Activated CD8-positive, alpha-beta memory T cell treated with anti-CD3 and anti-CD28 coated beads, Interleukin-2, amount 50 U/mL, for 48 hours (primary cell): ENCODE results near the gene AURKAIP1.

Source experiments
- DNase-seq: peaks from one replicate; pipeline ENCODE4 v3.0.0-alpha.2; 2020

AURKAIP1 gene

GRCh38 chr1:1331068-1331965 is 43.7 kb downstream of the AURKAIP1 start, which contains the start of gene TAS1R3:
Gene TAS1R3 (plus strand): TSS chr1:1331280. CDS start chr1:1331346, 66 bp downstream.
- DNase-seq, result no peak

GRCh38 chr1:1330366-1331067 is 44.5 kb downstream of the AURKAIP1 start:
- no peak for DNase-seq

- DNase-seq, result no peak
Measured at GRCh38 chr1:1329304-1330210, 45.5 kb downstream of the AURKAIP1 start.

- no peak for DNase-seq
Measured at GRCh38 chr1:1328254-1328653, 46.8 kb downstream of the AURKAIP1 start.

GRCh38 chr1:1327291-1327690 is 47.7 kb downstream of the AURKAIP1 start:
- no peak for DNase-seq

GRCh38 chr1:1326075-1326605 is 48.9 kb downstream of the AURKAIP1 start:
- DNase-seq, result no peak

GRCh38 chr1:1325288-1326074 is 49.5 kb downstream of the AURKAIP1 start:
- DNase-seq, result no peak

GRCh38 chr1:1324524-1325287 is 50.3 kb downstream of the AURKAIP1 start, which contains the start of the genes CPTP and INTS11:
Gene CPTP (plus strand): TSS chr1:1324802. CDS start chr1:1326911, 2,109 bp downstream.
Gene INTS11 (minus strand): TSS chr1:1324660. CDS start chr1:1324608, 52 bp downstream.
- DNase-seq, result peak; percentile 98

- DNase-seq, result no peak
Measured at GRCh38 chr1:1324084-1324523, 50.9 kb downstream of the AURKAIP1 start.
